IMR-90 (cell line): ENCODE measurements around the gene NUDT12. TPM values are rescaled to one million over a fixed set of nuclear protein-coding genes. Genes with fewer than 3 reads are reported as not detected.

Experiments used
- ATAC-seq: fragments of 200-7000 bp; cut with Tn5 transposase; 2 replicates; pipeline ENCODE4 v1.9.1; 2020; ENCODE audit warnings: low read depth, mild to moderate bottlenecking, moderate library complexity
- BruUV-seq: library from RNA; stranded (reverse); fragments of 400-500 nt; replicated peaks from 2 replicates; lab custom pipeline; 2021; lab: Mats Ljungman, UMichigan
- CTCF ChIA-PET: fragments of 300-600 bp; formaldehyde crosslinking; extraction: SDS; loops from one replicate; lab custom pipeline; 2021; ENCODE audit warnings: antibody characterized with exemption; lab: Yijun Ruan, JAX
- POLR2A ChIA-PET: fragments of 300-600 bp; sonication (Branson Sonifier 250); formaldehyde crosslinking; loops from one replicate; lab custom pipeline; 2022; ENCODE audit warnings: antibody characterized with exemption; ENCODE audit not compliant: unreplicated experiment; lab: Charles Lee
- DNase-seq: peaks from one replicate; pipeline ENCODE4 v3.0.0; 2013
- H2AFZ ChIP-seq: replicated peaks from 2 replicates; pipeline ENCODE3; 2013; ENCODE audit warnings: low read length, mild to moderate bottlenecking; ENCODE audit not compliant: poor library complexity
- H2AK5ac ChIP-seq: 2 replicates; pipeline ENCODE4 v1.6.1; 2013; ENCODE audit warnings: low read depth, low read length, inconsistent platforms
- H2AK9ac ChIP-seq: replicated peaks from 2 replicates; pipeline ENCODE3; 2013; ENCODE audit warnings: mild to moderate bottlenecking, low read depth, low read length, moderate library complexity; ENCODE audit not compliant: poor library complexity
- H2BK120ac ChIP-seq: 2 replicates; pipeline ENCODE4 v1.6.1; 2013; ENCODE audit warnings: low read depth, low read length, inconsistent platforms
- H2BK15ac ChIP-seq: 3 replicates; pipeline ENCODE4 v1.6.1; 2013; ENCODE audit warnings: low read depth, low read length, inconsistent platforms
- H2BK20ac ChIP-seq: 2 replicates; pipeline ENCODE4 v1.6.1; 2013; ENCODE audit warnings: low read depth, mild to moderate bottlenecking, inconsistent platforms, low read length, moderate library complexity
- H2BK5ac ChIP-seq: 2 replicates; pipeline ENCODE4 v1.6.1; 2013; ENCODE audit warnings: mild to moderate bottlenecking, low read depth, low read length, inconsistent platforms; ENCODE audit not compliant: poor library complexity, severe bottlenecking
- H3K14ac ChIP-seq: replicated peaks from 2 replicates; pipeline ENCODE4 v1.6.1; 2013; ENCODE audit warnings: low read depth, low read length, inconsistent platforms
- H3K18ac ChIP-seq: 2 replicates; pipeline ENCODE4 v1.6.1; 2013; ENCODE audit warnings: low read depth, low read length, control low read depth
- H3K23ac ChIP-seq: 2 replicates; pipeline ENCODE4 v1.6.1; 2013; ENCODE audit warnings: low read depth, low read length, inconsistent platforms
- H3K27ac ChIP-seq: 2 replicates; pipeline ENCODE4 v1.5.1; 2013; ENCODE audit warnings: mild to moderate bottlenecking, control low read depth, low read length; ENCODE audit not compliant: insufficient read depth
- H3K27me3 ChIP-seq: 2 replicates; pipeline ENCODE4 v1.6.1; 2013; ENCODE audit warnings: low read length; ENCODE audit not compliant: control insufficient read depth, insufficient read depth
- H3K36me3 ChIP-seq: 2 replicates; pipeline ENCODE4 v1.6.1; 2013; ENCODE audit warnings: low read length, mixed read lengths; ENCODE audit not compliant: control insufficient read depth, insufficient read depth
- H3K4ac ChIP-seq: 2 replicates; pipeline ENCODE4 v1.6.1; 2013; ENCODE audit warnings: low read depth, low read length, inconsistent platforms
- H3K4me1 ChIP-seq: 2 replicates; pipeline ENCODE4 v1.6.1; 2013; ENCODE audit warnings: low read length, mixed read lengths; ENCODE audit not compliant: control insufficient read depth, insufficient read depth
- H3K4me2 ChIP-seq: 2 replicates; pipeline ENCODE4 v1.6.1; 2013; ENCODE audit warnings: low read depth, mild to moderate bottlenecking, control low read depth, low read length, moderate library complexity
- H3K4me3 ChIP-seq: 2 replicates; pipeline ENCODE4 v1.5.1; 2013; ENCODE audit warnings: low read depth, mild to moderate bottlenecking, control low read depth, low read length, moderate library complexity; ENCODE audit not compliant: insufficient read depth
- H3K56ac ChIP-seq: 2 replicates; pipeline ENCODE4 v1.6.1; 2013; ENCODE audit warnings: low read length, inconsistent platforms; ENCODE audit not compliant: insufficient read depth; ENCODE audit errors: extremely low read depth
- H3K79me1 ChIP-seq, 2 experiments: 2 replicates each; pipeline ENCODE4 v1.6.1; 2013; ENCODE audit warnings: low read length in 2 of 2, inconsistent platforms in 1 of 2, low read depth in 1 of 2
- H3K9ac ChIP-seq: 2 replicates; pipeline ENCODE4 v1.6.1; 2013; ENCODE audit warnings: low read depth, low read length, control low read depth
- H3K9me1 ChIP-seq: 2 replicates; pipeline ENCODE4 v1.6.1; 2013; ENCODE audit warnings: low read length, inconsistent platforms; ENCODE audit not compliant: insufficient read depth
- H3K9me3 ChIP-seq: 2 replicates; pipeline ENCODE4 v1.6.1; 2013; ENCODE audit warnings: low read length; ENCODE audit not compliant: control insufficient read depth, insufficient read depth
- H4K20me1 ChIP-seq: 2 replicates; pipeline ENCODE4 v1.6.1; 2013; ENCODE audit warnings: low read length, inconsistent platforms; ENCODE audit not compliant: insufficient read depth
- H4K5ac ChIP-seq: 2 replicates; pipeline ENCODE4 v1.6.1; 2013; ENCODE audit warnings: mild to moderate bottlenecking, low read depth, low read length, control low read depth
- H4K8ac ChIP-seq, 2 experiments: 2 replicates each; pipeline ENCODE4 v1.6.1; 2013; ENCODE audit warnings: low read depth in 2 of 2, low read length in 2 of 2, control low read depth in 1 of 2, inconsistent platforms in 1 of 2
- H4K91ac ChIP-seq: 2 replicates; pipeline ENCODE4 v1.6.1; 2013; ENCODE audit warnings: low read depth, low read length, inconsistent platforms; ENCODE audit not compliant: insufficient read depth
- BHLHE40 ChIP-seq: fragments of 150-350 bp; IDR thresholded peaks from 2 replicates; pipeline ENCODE4 v1.6.1; 2016; ENCODE audit warnings: mild to moderate bottlenecking, low read depth, low read length
- CEBPB ChIP-seq: IDR thresholded peaks from 2 replicates; pipeline ENCODE4 v1.6.1; 2012; ENCODE audit warnings: low read depth, low read length, improper control_type of control experiment
- CHD1 ChIP-seq: IDR thresholded peaks from 2 replicates; pipeline ENCODE4 v1.6.1; 2012; ENCODE audit warnings: low read depth, low read length, improper control_type of control experiment
- FOS ChIP-seq: fragments of 150-350 bp; IDR thresholded peaks from 2 replicates; pipeline ENCODE4 v1.6.1; 2016; ENCODE audit warnings: low read depth, low read length
- MAFK ChIP-seq: IDR thresholded peaks from 2 replicates; pipeline ENCODE4 v1.6.1; 2012; ENCODE audit warnings: low read depth, low read length, improper control_type of control experiment
- MAZ ChIP-seq: IDR thresholded peaks from 2 replicates; pipeline ENCODE4 v1.6.1; 2012; ENCODE audit warnings: low read depth, mild to moderate bottlenecking, low read length, improper control_type of control experiment, moderate library complexity, borderline replicate concordance
- MXI1 ChIP-seq: IDR thresholded peaks from 2 replicates; pipeline ENCODE4 v1.6.1; 2012; ENCODE audit warnings: low read depth, mild to moderate bottlenecking, low read length, moderate library complexity, borderline replicate concordance
- NFE2L2 ChIP-seq: fragments of 150-350 bp; IDR thresholded peaks from 2 replicates; pipeline ENCODE4 v1.6.1; 2016; ENCODE audit warnings: low read depth, mild to moderate bottlenecking, low read length
- POLR2A ChIP-seq: IDR thresholded peaks from 2 replicates; pipeline ENCODE4 v1.6.1; 2012; ENCODE audit warnings: mild to moderate bottlenecking, low read depth, low read length
- RAD21 ChIP-seq: IDR thresholded peaks from 2 replicates; pipeline ENCODE4 v1.6.1; 2012; ENCODE audit warnings: low read length, improper control_type of control experiment
- RCOR1 ChIP-seq: IDR thresholded peaks from 2 replicates; pipeline ENCODE4 v1.6.1; 2012; ENCODE audit warnings: mild to moderate bottlenecking, low read length, improper control_type of control experiment; ENCODE audit not compliant: insufficient replicate concordance
- RFX5 ChIP-seq: IDR thresholded peaks from 2 replicates; pipeline ENCODE4 v1.8.0; 2012; ENCODE audit warnings: low read depth, mild to moderate bottlenecking, low read length, moderate library complexity
- SMC3 ChIP-seq: fragments of 150-350 bp; IDR thresholded peaks from 2 replicates; pipeline ENCODE4 v1.6.1; 2016; ENCODE audit warnings: low read depth, mild to moderate bottlenecking, antibody characterized with exemption, low read length, moderate library complexity
- WGBS, 2 experiments: methylation state at CpG; one replicate each; pipeline versions ENCODE4 v1.1.5 to v1.1.7; 2013; ENCODE audit warnings: missing lambda C conversion rate in 2 of 2; ENCODE audit not compliant: insufficient read length in 1 of 2; ENCODE audit errors: extremely low coverage in 2 of 2; 5-methylcytosine and 5-hydroxymethylcytosine counted together
- dilution Hi-C: fragments of 300-500 bp; cut with HindIII; formaldehyde crosslinking; loops from one replicate; pipeline ENCODE4 v1.14.3; 2018; ENCODE audit warnings: low sequenced_read_pairs; ENCODE audit not compliant: unreplicated experiment
- in situ Hi-C: fragments of 300-500 bp; cut with MboI; formaldehyde crosslinking; loops from 3 replicates; pipeline ENCODE4 v1.14.3; 2019; ENCODE audit warnings: low sequenced_read_pairs, inconsistent platforms, mixed read lengths
- intact Hi-C: fragments of 100-400 bp; cut with micrococcal nuclease; formaldehyde crosslinking; loops from 2 replicates; pipeline ENCODE4 v1.10.0; 2022
- polyA plus RNA-seq, 3 experiments: library from polyadenylated mRNA; depleted of rRNA; stranded (reverse); fragments of >200 nt; gene quantifications; 2 replicates each; pipeline ENCODE4 v1.2.3, GENCODE V29; 2012; ENCODE audit warnings: low replicate concordance in 1 of 3
- total RNA-seq: library from RNA; depleted of rRNA; stranded (reverse); fragments of >200 nt; gene quantifications from 2 replicates; pipeline ENCODE4 v1.2.3, GENCODE V29; 2012
- TF ChIP-seq, protein P1 (sequence below): fragments of 150-350 bp; IDR thresholded peaks from 2 replicates; pipeline ENCODE4 v1.6.1; 2016; ENCODE audit warnings: low read depth, mild to moderate bottlenecking, low read length, moderate library complexity, borderline replicate concordance
- TF ChIP-seq, protein P2 (sequence below): fragments of 150-350 bp; IDR thresholded peaks from 2 replicates; pipeline ENCODE4 v1.6.1; 2017; ENCODE audit warnings: mild to moderate bottlenecking, antibody characterized with exemption, low read length, low read depth
- TF ChIP-seq, protein P3 (sequence below): conservative IDR thresholded peaks from 2 replicates; pipeline ENCODE4 v1.5.1; 2012; ENCODE audit warnings: mild to moderate bottlenecking, low read depth, low read length, improper control_type of control experiment

The NUDT12 gene
- total and polyA plus RNA-seq, 2 of the 4 experiments (the other 2 are of a cell fraction) = 3.7 to 5.9 TPM

DNA sequence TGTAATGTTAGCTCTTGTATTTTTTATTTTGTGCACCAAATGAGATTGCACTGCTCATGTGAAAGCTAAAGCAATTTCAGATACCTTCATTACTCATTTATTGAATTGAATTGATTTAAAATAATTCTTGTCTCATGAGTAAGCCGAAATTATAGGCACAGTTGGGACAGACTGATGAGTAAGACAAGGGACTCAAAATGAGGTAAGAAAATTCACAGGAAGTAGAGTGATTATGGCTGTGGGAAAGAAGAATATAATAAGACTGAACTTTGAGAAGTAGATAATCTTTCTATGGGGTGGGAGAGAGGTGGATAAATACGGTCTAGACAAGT, 51.1 kb downstream of the NUDT12 start:
- 67% methylated on average over 1 of the region's 2 CpGs; no CpG with 5 or more reads in 1 of the 2 experiments for WGBS, 2 experiments
- ATAC-seq = no peak

More for the DNA sequence above, 51.1 kb downstream of the NUDT12 start:
- POLR2A ChIA-PET = no interaction called here
- Histone ChIP-seq H3K18ac (no peak overlapping the region), H3K4me2 (no peak overlapping the region), H2BK120ac (no peak overlapping the region), H2AFZ (no peak overlapping the region), H3K27ac (no peak overlapping the region), H2AK9ac (no peak overlapping the region), H4K8ac (no peak overlapping the region), H3K9ac (no peak overlapping the region), H2AK5ac (no peak overlapping the region), H2BK20ac (no peak overlapping the region), H2BK5ac (no peak overlapping the region), H3K4me1 (no peaks in the 10 kb centered on the region), H2BK15ac (no peak overlapping the region), H3K4ac (no peak overlapping the region), H4K20me1 (no peaks in the 10 kb centered on the region), H3K36me3 (no peaks in the 10 kb centered on the region), H3K79me1 (no peaks in the 10 kb centered on the region), H3K4me3 (no peak overlapping the region), H3K9me1 (no peaks in the 10 kb centered on the region), H3K9me3 (no peaks in the 10 kb centered on the region), H3K27me3 (peaks cover 2% of the 10 kb centered on the region; the same call in 1 of the 2 replicates), H3K56ac (no peak overlapping the region), H3K14ac (no peak overlapping the region), H4K5ac (no peak overlapping the region), H3K23ac (no peak overlapping the region), H4K91ac (no peak overlapping the region)
- TF ChIP-seq, protein P1, sequence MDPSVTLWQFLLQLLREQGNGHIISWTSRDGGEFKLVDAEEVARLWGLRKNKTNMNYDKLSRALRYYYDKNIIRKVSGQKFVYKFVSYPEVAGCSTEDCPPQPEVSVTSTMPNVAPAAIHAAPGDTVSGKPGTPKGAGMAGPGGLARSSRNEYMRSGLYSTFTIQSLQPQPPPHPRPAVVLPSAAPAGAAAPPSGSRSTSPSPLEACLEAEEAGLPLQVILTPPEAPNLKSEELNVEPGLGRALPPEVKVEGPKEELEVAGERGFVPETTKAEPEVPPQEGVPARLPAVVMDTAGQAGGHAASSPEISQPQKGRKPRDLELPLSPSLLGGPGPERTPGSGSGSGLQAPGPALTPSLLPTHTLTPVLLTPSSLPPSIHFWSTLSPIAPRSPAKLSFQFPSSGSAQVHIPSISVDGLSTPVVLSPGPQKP = no peak
- TF ChIP-seq, protein P2, sequence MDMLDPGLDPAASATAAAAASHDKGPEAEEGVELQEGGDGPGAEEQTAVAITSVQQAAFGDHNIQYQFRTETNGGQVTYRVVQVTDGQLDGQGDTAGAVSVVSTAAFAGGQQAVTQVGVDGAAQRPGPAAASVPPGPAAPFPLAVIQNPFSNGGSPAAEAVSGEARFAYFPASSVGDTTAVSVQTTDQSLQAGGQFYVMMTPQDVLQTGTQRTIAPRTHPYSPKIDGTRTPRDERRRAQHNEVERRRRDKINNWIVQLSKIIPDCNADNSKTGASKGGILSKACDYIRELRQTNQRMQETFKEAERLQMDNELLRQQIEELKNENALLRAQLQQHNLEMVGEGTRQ = no peak
- TF ChIP-seq FOS = no peak
- no peak for TF ChIP-seq RFX5
- TF ChIP-seq CEBPB = no peak
- TF ChIP-seq CHD1 = no peak
- no peak for TF ChIP-seq MAZ
- no peak for TF ChIP-seq BHLHE40
- no peak for TF ChIP-seq POLR2A
- no peak for TF ChIP-seq MXI1
- TF ChIP-seq, protein P3, sequence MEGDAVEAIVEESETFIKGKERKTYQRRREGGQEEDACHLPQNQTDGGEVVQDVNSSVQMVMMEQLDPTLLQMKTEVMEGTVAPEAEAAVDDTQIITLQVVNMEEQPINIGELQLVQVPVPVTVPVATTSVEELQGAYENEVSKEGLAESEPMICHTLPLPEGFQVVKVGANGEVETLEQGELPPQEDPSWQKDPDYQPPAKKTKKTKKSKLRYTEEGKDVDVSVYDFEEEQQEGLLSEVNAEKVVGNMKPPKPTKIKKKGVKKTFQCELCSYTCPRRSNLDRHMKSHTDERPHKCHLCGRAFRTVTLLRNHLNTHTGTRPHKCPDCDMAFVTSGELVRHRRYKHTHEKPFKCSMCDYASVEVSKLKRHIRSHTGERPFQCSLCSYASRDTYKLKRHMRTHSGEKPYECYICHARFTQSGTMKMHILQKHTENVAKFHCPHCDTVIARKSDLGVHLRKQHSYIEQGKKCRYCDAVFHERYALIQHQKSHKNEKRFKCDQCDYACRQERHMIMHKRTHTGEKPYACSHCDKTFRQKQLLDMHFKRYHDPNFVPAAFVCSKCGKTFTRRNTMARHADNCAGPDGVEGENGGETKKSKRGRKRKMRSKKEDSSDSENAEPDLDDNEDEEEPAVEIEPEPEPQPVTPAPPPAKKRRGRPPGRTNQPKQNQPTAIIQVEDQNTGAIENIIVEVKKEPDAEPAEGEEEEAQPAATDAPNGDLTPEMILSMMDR = no peak
- no peak for TF ChIP-seq RCOR1
- no peak for TF ChIP-seq NFE2L2
- TF ChIP-seq RAD21 = no peak
- TF ChIP-seq SMC3 = no peak
- no peak for TF ChIP-seq MAFK
- DNase-seq = no peak
- in situ Hi-C loops = no loop called here
- CTCF ChIA-PET = no interaction called here
- intact Hi-C loops = no loop called here
- dilution Hi-C loops = no loop called here
- no TSS peak for BruUV-seq
